ENCODE data around the gene FNDC8.
"Not testable (repeated sequence)": the region's sequence is repeated elsewhere in the genome, so short reads cannot be mapped to it uniquely, and the experiment has no call there.

FNDC8 gene

DNA sequence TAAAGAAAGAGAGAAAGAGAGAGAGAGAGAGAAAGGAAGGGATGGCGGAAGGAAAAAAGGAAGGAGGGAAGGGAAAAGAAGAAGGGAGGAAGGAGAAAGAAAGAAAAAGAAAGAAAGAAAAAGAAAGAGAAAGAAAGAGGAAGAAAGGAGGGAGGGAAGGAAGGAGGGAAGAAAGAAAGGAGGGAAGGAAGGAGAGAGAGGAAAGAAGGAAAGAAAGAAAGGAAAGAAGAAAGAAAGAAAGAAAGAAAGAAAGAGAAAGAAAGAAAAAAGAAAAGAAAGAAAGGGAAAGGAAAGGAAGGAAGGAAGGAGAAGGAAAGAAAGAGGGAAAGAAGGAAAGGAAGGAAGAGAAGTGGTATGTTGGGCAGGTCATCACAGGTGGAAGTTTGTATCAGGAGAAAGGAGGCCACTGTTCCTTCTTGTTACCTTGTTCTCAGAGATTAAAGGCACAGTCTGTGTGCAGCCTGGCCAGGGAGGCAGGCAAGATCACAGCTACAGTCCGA lies 53.5 kb downstream of the FNDC8 start:
- TF ChIP-seq, protein P1, sequence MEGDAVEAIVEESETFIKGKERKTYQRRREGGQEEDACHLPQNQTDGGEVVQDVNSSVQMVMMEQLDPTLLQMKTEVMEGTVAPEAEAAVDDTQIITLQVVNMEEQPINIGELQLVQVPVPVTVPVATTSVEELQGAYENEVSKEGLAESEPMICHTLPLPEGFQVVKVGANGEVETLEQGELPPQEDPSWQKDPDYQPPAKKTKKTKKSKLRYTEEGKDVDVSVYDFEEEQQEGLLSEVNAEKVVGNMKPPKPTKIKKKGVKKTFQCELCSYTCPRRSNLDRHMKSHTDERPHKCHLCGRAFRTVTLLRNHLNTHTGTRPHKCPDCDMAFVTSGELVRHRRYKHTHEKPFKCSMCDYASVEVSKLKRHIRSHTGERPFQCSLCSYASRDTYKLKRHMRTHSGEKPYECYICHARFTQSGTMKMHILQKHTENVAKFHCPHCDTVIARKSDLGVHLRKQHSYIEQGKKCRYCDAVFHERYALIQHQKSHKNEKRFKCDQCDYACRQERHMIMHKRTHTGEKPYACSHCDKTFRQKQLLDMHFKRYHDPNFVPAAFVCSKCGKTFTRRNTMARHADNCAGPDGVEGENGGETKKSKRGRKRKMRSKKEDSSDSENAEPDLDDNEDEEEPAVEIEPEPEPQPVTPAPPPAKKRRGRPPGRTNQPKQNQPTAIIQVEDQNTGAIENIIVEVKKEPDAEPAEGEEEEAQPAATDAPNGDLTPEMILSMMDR (IDR thresholded peaks at IDR 0.05; ENCODE audit: insufficient read depth, missing control alignments): no peak
- FAIRE-seq (no peak), DNase-seq (ENCODE audit: insufficient read length, low spot score) (no peak)

DNA sequence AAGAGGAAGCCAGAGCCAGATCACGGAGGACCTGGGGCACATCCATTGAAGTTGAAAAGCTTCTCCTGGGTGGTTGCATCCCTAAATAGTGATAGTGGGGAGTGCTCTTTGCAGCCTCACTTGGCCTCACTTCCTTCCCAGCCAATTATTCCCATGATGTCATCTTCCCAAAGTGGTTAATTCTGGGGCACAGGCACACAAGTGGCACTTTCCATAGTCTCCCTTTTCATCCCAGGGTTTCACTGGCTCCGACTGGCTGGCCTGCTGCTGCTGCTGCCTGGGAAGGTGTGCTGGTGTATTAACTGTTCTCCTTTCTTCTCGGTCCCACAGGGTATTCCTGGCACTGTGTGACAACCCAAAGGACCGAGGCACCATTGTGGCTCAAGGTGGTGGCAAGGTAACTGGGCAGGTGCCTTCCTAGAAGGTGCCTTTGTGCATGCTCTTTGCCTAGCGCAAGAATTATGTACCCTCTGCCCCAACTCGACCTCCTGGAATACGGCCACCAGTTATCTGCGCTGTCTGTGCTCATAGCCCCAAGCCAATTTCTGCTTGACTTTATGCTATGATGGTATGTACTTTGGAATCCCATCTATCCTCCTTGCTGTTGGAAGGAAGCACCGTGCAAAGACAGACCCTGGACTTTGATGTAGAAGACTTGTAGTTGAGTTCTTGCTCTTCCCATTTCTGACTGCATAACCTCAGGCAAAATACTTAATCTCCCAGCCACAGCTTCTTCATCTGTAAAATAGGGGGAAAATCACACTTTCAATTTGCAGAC lies 54.4 kb downstream of the FNDC8 start:
- TF ChIP-seq, protein P1 (IDR thresholded peaks at IDR 0.05; ENCODE audit: insufficient read depth, missing control alignments): no peak
- FAIRE-seq (no peak), DNase-seq (ENCODE audit: insufficient read length, low spot score) (no peak)

DNA sequence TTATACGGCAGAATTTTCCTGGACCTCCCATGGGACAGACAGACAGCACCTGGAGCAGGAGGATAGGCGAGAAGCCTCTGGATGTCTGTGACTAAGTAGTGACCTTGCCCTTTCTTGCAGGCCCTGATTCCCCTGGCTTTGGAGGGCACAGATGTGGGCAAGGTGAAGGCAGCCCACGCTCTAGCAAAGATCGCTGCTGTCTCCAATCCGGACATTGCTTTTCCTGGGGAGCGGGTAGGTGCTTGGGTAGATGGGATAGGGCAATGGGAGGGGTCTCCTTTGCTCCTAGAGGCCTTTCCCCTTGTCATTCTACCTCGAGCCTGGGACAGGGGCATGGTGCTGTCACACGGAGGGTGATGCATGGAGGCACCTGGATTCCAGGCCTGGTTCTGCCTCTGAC lies 55.5 kb downstream of the FNDC8 start:
- FAIRE-seq (no peak), DNase-seq (ENCODE audit: insufficient read length, low spot score) (no peak)
- TF ChIP-seq, protein P1 (IDR thresholded peaks at IDR 0.05; ENCODE audit: insufficient read depth, missing control alignments): no peak

DNA sequence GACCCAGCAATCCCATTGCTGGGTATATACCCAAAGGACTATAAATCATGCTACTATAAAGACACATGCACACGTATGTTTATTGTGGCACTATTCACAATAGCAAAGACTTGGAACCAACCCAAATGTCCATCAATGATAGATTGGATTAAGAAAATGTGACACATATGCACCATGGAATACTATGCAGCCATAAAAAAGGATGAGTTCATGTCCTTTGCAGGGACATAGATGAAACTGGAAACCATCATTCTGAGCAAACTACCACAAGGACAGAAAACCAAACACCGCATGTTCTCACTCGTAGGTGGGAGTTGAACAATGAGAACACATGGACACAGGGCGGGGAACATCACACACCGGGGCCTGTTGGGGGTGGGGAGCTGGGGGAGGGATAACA lies 58.0 kb downstream of the FNDC8 start:
- not testable (repeated sequence) for FAIRE-seq; DNase-seq (ENCODE audit: insufficient read length, low spot score)
